ENCODE measurements around the gene MDM2. TPM values are rescaled to one million over a fixed set of nuclear protein-coding genes. Genes with fewer than 3 reads are reported as not detected.

Gene MDM2
- total RNA-seq, 1 experiment from 2014 or later: 41.9 TPM

Other genes starting within 250 kb of the MDM2 start
- gene RAP1B, start 197.3 kb upstream of the MDM2 start, total RNA-seq (2014; rRNA removed; shearing (Covaris generic)): 122 and 159 TPM in 2 replicates
- 57.0 and 89.9 TPM in 2 replicates for gene NUP107, start 121.2 kb upstream of the MDM2 start, total RNA-seq (2014; rRNA removed; shearing (Covaris generic))
- 0.72 and 3.6 TPM in 2 replicates for gene SLC35E3, start 62.0 kb upstream of the MDM2 start, total RNA-seq (2014; rRNA removed; shearing (Covaris generic))
- gene CPM, start 125.0 kb downstream of the MDM2 start, total RNA-seq (2014; rRNA removed; shearing (Covaris generic)): 0.45 and 1.7 TPM in 2 replicates